Karpas-422 (cell line): ENCODE measurements around the gene ZNF77. TPM values are rescaled to one million over a fixed set of nuclear protein-coding genes. Genes with fewer than 3 reads are reported as not detected.

ENCODE experiments used
- DNase-seq: peaks from one replicate; pipeline ENCODE4 v3.0.0-alpha.2; 2015
- H2AFZ ChIP-seq: fragments of 200-600 bp; sonication (generic); 2 replicates; pipeline ENCODE4 v1.6.1; 2014; ENCODE audit warnings: antibody characterized with exemption, low read length, mixed read lengths
- H3K27ac ChIP-seq: fragments of 200-600 bp; sonication (generic); 2 replicates; pipeline ENCODE4 v1.5.1; 2014; ENCODE audit warnings: mild to moderate bottlenecking, low read length, moderate library complexity
- H3K27me3 ChIP-seq: fragments of 200-600 bp; sonication (generic); 2 replicates; pipeline ENCODE4 v1.6.1; 2014; ENCODE audit warnings: low read length, mixed read lengths
- H3K36me3 ChIP-seq: fragments of 200-600 bp; sonication (generic); 2 replicates; pipeline ENCODE4 v1.6.1; 2014; ENCODE audit warnings: low read length, mixed read lengths; ENCODE audit not compliant: insufficient read depth
- H3K4me1 ChIP-seq: fragments of 200-600 bp; sonication (generic); 2 replicates; pipeline ENCODE4 v1.6.1; 2014; ENCODE audit warnings: mild to moderate bottlenecking, low read length, mixed read lengths
- H3K4me2 ChIP-seq: fragments of 200-600 bp; sonication (generic); 2 replicates; pipeline ENCODE4 v1.6.1; 2014; ENCODE audit warnings: low read length, low read depth, mild to moderate bottlenecking; ENCODE audit not compliant: poor library complexity, severe bottlenecking
- H3K4me3 ChIP-seq: fragments of 200-600 bp; sonication (generic); 2 replicates; pipeline ENCODE4 v1.5.1; 2014; ENCODE audit warnings: mild to moderate bottlenecking, antibody characterized with exemption, low read length, mixed read lengths
- H3K79me2 ChIP-seq: fragments of 200-600 bp; sonication (generic); 2 replicates; pipeline ENCODE4 v1.6.1; 2014; ENCODE audit warnings: mild to moderate bottlenecking, low read length, mixed read lengths
- H3K9ac ChIP-seq: fragments of 200-600 bp; sonication (generic); 2 replicates; pipeline ENCODE4 v1.6.0; 2014; ENCODE audit warnings: low read length
- H3K9me2 ChIP-seq: fragments of 200-600 bp; sonication (generic), shearing (Covaris generic); replicated peaks from 2 replicates; pipeline ENCODE4 v1.6.0; 2014; ENCODE audit warnings: mild to moderate bottlenecking, low read length, moderate library complexity; ENCODE audit not compliant: insufficient read depth
- H3K9me3 ChIP-seq: fragments of 300-700, 200-600 bp; sonication (generic); 2 replicates; pipeline ENCODE4 v1.6.1; 2014; ENCODE audit warnings: low read length, mixed read lengths
- H4K20me1 ChIP-seq: fragments of 200-600 bp; sonication (generic); 2 replicates; pipeline ENCODE4 v1.6.1; 2014; ENCODE audit warnings: mild to moderate bottlenecking, antibody characterized with exemption, low read length, low read depth; ENCODE audit not compliant: insufficient read depth
- total RNA-seq: library from RNA; depleted of rRNA; stranded (reverse); fragments of >200 nt; shearing (Covaris generic); gene quantifications from 2 replicates; pipeline ENCODE4 v1.2.3, GENCODE V29; 2014; ENCODE audit warnings: low replicate concordance

The ZNF77 gene
- total RNA-seq, 1 experiment from 2014 or later: not detected

DNA sequence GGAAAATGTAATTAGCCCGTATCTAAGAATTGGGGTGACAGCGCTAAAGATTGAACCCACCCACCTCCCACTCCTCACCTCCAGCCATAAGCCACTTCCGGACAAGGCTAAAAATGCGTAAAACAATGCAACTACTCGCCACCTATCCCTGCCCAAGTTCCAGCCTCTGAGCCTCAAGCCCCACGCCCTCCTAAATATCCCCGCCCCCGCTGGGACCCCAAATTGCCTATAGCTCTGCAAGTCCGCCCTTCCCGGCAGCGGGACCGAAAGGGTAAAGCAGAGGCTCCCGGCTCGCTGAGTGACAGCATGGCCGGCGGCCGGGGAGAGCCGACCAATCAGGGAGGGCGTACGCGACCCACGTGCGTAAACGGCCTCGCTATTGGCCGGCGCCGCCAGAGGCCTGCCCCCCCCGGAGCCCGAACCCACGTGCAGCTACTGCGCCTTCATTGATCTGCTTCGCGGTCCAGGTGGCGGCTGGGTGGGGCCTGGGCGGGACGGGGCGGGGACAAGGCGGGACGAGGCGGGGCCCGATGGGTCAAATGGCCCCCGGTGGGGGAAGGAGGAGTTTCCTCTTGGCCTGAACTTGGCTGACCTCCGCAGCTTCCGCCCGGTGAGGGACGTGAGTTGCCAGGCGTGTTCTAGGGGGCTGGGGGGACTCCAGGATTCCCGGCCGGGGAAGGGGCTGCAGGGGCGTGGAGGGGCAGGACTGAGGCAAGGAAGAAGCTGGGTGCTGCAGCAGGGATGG, 32.4 kb upstream of the ZNF77 start, which contains the start of gene TLE6:
Gene TLE6, plus strand, starts transcription at position 564 of the 745 bp plus-strand sequence. CDS start 670 bp downstream, outside the sequence.
- H3K36me3 ChIP-seq: no peaks in the 10 kb centered on the region
- peaks cover 14% of the 10 kb centered on the region for H3K4me1 ChIP-seq
- peak within 1 kb of the TSS; percentile 56 for H3K4me3 ChIP-seq
- peak within 1 kb of the TSS; percentile 69 for H3K4me2 ChIP-seq
- no peaks in the 10 kb centered on the region for H3K27me3 ChIP-seq
- H3K27ac ChIP-seq: no peak within 1 kb of the TSS
- H3K79me2 ChIP-seq: no peaks in the 10 kb centered on the region
- H4K20me1 ChIP-seq: no peaks in the 10 kb centered on the region
- peak within 1 kb of the TSS; percentile 65; the same call in 1 of the 2 replicates for H2AFZ ChIP-seq
- H3K9me2 ChIP-seq: no peaks in the 10 kb centered on the region
- H3K9me3 ChIP-seq: no peaks in the 10 kb centered on the region
- H3K9ac ChIP-seq: peak within 1 kb of the TSS; percentile 58
- peak; percentile 99 for DNase-seq

GRCh38 chr19:2976609-2977000, 31.8 kb upstream of the ZNF77 start:
- no peak for DNase-seq
- H4K20me1 ChIP-seq: no peaks in the 10 kb centered on the region
- H3K4me1 ChIP-seq: peaks cover 14% of the 10 kb centered on the region
- no peaks in the 10 kb centered on the region for H3K36me3 ChIP-seq
- H3K79me2 ChIP-seq: no peaks in the 10 kb centered on the region
- peak overlapping the region; percentile 53 for H3K4me3 ChIP-seq
- peak overlapping the region; percentile 41 for H3K9ac ChIP-seq
- H3K9me3 ChIP-seq: no peaks in the 10 kb centered on the region
- no peaks in the 10 kb centered on the region for H3K9me2 ChIP-seq
- peak overlapping the region; percentile 69 for H3K4me2 ChIP-seq
- H2AFZ ChIP-seq: peak overlapping the region; percentile 65; the same call in 1 of the 2 replicates
- H3K27me3 ChIP-seq: no peaks in the 10 kb centered on the region
- no peak overlapping the region for H3K27ac ChIP-seq

DNA sequence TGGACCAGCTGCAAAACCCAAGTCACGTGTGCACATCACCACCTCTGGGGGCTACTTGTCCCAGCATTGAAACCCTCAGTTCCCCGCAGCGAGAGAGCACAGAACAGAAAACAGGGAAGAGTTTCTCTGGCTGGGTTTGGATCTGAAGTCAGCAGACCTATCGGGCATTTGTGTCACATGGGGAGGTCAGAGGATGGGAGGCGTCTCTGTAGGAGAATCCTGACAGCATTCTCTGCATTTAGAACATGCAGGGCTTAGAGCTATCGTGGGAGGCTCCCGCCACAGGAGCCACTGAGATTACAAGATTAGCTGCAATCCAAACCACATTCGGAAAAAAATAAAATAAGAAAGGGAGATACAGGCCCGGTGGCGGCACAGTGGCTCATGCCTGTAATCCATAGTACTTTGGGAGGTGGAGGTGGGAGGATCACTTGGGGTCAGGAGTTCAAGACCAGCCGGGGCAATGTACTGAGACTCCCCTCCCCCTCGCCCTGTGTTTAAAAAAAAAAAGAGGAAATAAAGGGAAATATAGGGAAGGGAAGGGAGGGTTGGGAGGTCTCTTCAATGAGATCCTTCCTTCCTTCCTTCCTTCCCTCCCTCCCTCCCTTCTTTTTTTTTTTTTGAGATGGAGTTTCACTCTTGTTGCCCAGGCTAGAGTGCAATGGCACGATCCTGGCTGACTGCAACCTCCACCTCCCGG, 29.7 kb upstream of the ZNF77 start:
- Histone ChIP-seq H4K20me1 (no peaks in the 10 kb centered on the region), H3K9me2 (no peaks in the 10 kb centered on the region), H2AFZ (no peak overlapping the region), H3K79me2 (no peaks in the 10 kb centered on the region), H3K4me2 (no peak overlapping the region), H3K9ac (no peak overlapping the region), H3K9me3 (no peaks in the 10 kb centered on the region), H3K36me3 (no peaks in the 10 kb centered on the region), H3K27ac (no peak overlapping the region), H3K27me3 (no peaks in the 10 kb centered on the region), H3K4me3 (no peak overlapping the region), H3K4me1 (peaks cover 14% of the 10 kb centered on the region)
- DNase-seq: no peak

DNA sequence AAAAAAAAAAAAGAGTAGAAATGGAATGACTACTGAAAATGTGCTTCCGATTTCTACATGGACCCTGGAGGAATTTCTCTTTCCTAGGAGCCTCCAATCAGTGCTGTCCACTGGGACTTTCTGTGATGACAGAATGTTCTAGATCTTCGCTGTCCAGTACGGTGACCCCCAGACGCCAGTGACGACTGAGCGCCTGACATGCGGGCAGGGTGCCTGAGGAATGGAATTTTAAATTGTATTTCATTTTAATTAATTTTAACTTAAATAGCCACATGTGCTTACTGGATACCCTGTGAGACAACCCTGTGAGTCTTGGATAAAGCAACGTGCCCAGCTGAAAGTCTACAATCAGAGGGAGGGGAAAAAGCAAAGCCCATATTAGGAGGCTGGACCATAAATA, 28.5 kb upstream of the ZNF77 start:
- DNase-seq: no peak
- H3K4me3 ChIP-seq: no peak overlapping the region
- no peaks in the 10 kb centered on the region for H4K20me1 ChIP-seq
- H3K4me1 ChIP-seq: peaks cover 14% of the 10 kb centered on the region
- no peaks in the 10 kb centered on the region for H3K27me3 ChIP-seq
- no peaks in the 10 kb centered on the region for H3K36me3 ChIP-seq
- H3K27ac ChIP-seq: no peak overlapping the region
- H3K9me3 ChIP-seq: no peaks in the 10 kb centered on the region
- H3K4me2 ChIP-seq: no peak overlapping the region
- H3K9ac ChIP-seq: no peak overlapping the region
- H3K9me2 ChIP-seq: no peaks in the 10 kb centered on the region
- no peaks in the 10 kb centered on the region for H3K79me2 ChIP-seq
- no peak overlapping the region for H2AFZ ChIP-seq

DNA sequence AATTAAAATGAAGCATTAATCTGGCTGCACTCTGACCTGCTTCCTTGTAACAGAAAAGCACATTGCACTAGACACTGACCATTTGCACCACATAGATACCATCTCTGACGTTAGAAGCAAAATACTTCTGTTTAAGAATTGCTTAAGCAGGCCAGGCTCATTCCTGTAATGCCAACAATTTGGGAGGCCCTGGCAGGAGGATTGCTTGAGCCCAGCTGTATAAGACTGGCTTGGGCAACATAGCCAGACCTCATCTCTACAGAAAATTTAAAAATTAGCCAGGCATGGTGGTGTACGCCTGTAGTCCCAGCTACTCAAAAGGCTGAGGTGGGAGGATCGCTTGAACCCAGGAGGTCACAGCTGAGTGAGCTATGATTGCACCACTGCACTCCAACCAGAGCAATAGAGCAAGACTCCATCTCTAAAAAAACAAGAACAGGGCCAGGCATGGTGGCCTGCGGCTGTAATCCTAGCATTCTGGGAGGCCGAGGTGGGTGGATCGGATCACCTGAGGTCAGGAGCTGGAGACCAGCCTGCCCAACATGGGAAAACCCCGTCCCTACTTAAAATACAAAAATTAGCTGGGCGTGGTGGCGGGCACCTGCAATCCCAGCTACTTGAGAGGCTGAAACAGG, 25.5 kb upstream of the ZNF77 start:
- Histone ChIP-seq H3K27me3 (no peaks in the 10 kb centered on the region), H4K20me1 (no peaks in the 10 kb centered on the region), H3K4me1 (no peaks in the 10 kb centered on the region), H2AFZ (no peak overlapping the region), H3K36me3 (no peaks in the 10 kb centered on the region), H3K27ac (no peak overlapping the region), H3K9ac (no peak overlapping the region), H3K79me2 (no peaks in the 10 kb centered on the region), H3K9me2 (no peaks in the 10 kb centered on the region), H3K4me3 (no peak overlapping the region), H3K9me3 (no peaks in the 10 kb centered on the region), H3K4me2 (no peak overlapping the region)
- no peak for DNase-seq

GRCh38 chr19:2969104-2969504, 24.3 kb upstream of the ZNF77 start:
- H3K27me3 ChIP-seq: no peaks in the 10 kb centered on the region
- no peaks in the 10 kb centered on the region for H4K20me1 ChIP-seq
- no peaks in the 10 kb centered on the region for H3K79me2 ChIP-seq
- H3K36me3 ChIP-seq: no peaks in the 10 kb centered on the region
- no peak for DNase-seq
- H3K9me2 ChIP-seq: no peaks in the 10 kb centered on the region
- H3K4me1 ChIP-seq: no peaks in the 10 kb centered on the region
- no peak overlapping the region for H3K9ac ChIP-seq
- no peak overlapping the region for H2AFZ ChIP-seq
- H3K4me2 ChIP-seq: no peak overlapping the region
- H3K9me3 ChIP-seq: no peaks in the 10 kb centered on the region
- no peak overlapping the region for H3K4me3 ChIP-seq
- no peak overlapping the region for H3K27ac ChIP-seq

DNA sequence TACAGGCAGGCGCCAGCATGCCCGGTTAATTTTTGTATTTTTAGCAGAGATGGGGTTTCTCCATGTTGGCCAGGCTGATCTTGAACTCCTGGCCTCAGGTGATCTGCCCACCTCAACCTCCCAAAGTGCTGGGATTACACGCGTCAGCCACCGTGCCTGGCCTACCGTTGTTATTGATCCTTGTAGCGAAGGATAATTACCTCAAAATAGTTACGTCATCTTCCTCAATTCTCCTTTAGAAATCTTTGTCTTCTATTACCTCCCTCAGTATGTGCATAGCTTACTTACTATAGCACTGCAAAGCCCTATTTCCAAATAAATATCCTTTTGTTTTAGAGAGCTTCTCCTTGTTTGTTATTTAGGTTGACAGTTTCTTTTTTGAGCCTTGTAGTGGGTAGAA, 23.2 kb upstream of the ZNF77 start:
- Histone ChIP-seq H3K36me3 (no peaks in the 10 kb centered on the region), H3K27me3 (no peaks in the 10 kb centered on the region), H3K79me2 (no peaks in the 10 kb centered on the region), H3K4me2 (no peak overlapping the region), H3K4me3 (no peak overlapping the region), H3K9me3 (no peaks in the 10 kb centered on the region), H3K27ac (no peak overlapping the region), H4K20me1 (no peaks in the 10 kb centered on the region), H2AFZ (no peak overlapping the region), H3K4me1 (no peaks in the 10 kb centered on the region), H3K9ac (no peak overlapping the region), H3K9me2 (no peaks in the 10 kb centered on the region)
- DNase-seq: no peak

DNA sequence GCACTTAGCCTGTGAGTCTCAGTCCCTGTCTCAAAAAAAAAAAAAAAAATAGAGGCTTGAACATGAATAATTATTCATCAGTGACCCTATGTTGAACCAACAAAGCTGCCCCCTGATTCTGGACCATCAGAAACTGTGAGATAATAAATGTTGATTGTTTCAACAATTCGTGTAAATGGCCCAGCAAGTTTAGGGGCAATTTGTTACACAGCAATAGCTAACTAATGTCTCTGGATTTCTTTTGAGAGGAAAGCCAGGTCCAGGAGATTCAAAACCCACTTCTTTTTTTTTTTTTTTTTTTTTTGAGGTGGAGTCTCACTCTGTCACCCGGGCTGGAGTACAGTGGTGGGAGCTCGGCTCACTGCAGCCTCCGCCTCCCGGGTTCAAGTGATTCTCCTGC, 20.1 kb upstream of the ZNF77 start:
- H3K27ac ChIP-seq: no peak overlapping the region
- no peaks in the 10 kb centered on the region for H3K9me2 ChIP-seq
- no peaks in the 10 kb centered on the region for H3K4me1 ChIP-seq
- H3K27me3 ChIP-seq: no peaks in the 10 kb centered on the region
- H3K9ac ChIP-seq: no peak overlapping the region
- H3K36me3 ChIP-seq: no peaks in the 10 kb centered on the region
- H2AFZ ChIP-seq: no peak overlapping the region
- H3K9me3 ChIP-seq: no peaks in the 10 kb centered on the region
- DNase-seq: no peak
- H3K4me2 ChIP-seq: no peak overlapping the region
- H3K79me2 ChIP-seq: no peaks in the 10 kb centered on the region
- H4K20me1 ChIP-seq: no peaks in the 10 kb centered on the region
- no peak overlapping the region for H3K4me3 ChIP-seq
